Ovary (tissue), 3 donors: ENCODE data around the gene WASHC2A.
"Not testable (repeated sequence)": the region's sequence is repeated elsewhere in the genome, so short reads cannot be mapped to it uniquely, and the experiment has no call there.

Source experiments
- CTCF ChIP-seq, 3 donors: fragments of 450-650 bp in 2 of 3; fragments of 200-600 bp in 1 of 3; IDR thresholded peaks; one replicate each; pipeline versions ENCODE4 v1.5.1 to v1.8.0; 2016 to 2022; ENCODE audit warnings: antibody characterized with exemption in 3 of 3, mild to moderate bottlenecking in 1 of 3
- EP300 ChIP-seq: sonication (generic); formaldehyde crosslinking; IDR thresholded peaks from one replicate; pipeline ENCODE4 v1.6.1; 2017; ENCODE audit warnings: antibody characterized with exemption
- POLR2A ChIP-seq: fragments of 450-650 bp; IDR thresholded peaks from one replicate; pipeline ENCODE4 v1.6.1; 2017; ENCODE audit warnings: antibody characterized with exemption, mild to moderate bottlenecking, moderate library complexity
- donor health status: DM: no; HTN: no; CAD: no.

- TF ChIP-seq CTCF (IDR thresholded peaks at IDR 0.05); POLR2A; EP300: not testable (repeated sequence)
Observed at GRCh38 chr10:50101747-50102146, 34.0 kb downstream of the WASHC2A start.
